ENCODE results near the gene DNAAF8.
A peak's percentile ranks its signal among the peaks of the same experiment; 100 is the strongest.

Gene DNAAF8

GRCh38 chr16:4688674-4689045, 45.7 kb upstream of the DNAAF8 start:
- H3K4me3 ChIP-seq = peak overlapping the region in 5 of 10 experiments; percentile 17 to 52 (median 42); a peak in 8 of 20 replicates
- H3K4me1 ChIP-seq = peaks cover 57 to 92% (median 84%) of the 10 kb centered on the region in 10 experiments
- no peaks in the 10 kb centered on the region for H3K9me3 ChIP-seq (replicated peaks in 1 of 11)
- H3K4me2 ChIP-seq = peak overlapping the region; percentile 82 to 100 (median 97)
- no peaks in the 10 kb centered on the region for H3K27me3 ChIP-seq
- TF ChIP-seq Cebpa-rat (IDR thresholded peaks at IDR 0.05) = no peak
- peak overlapping the region; percentile 15 to 81 (median 65); a peak in 19 of 22 replicates for H3K9ac ChIP-seq
- H4K20me1 ChIP-seq = peaks cover 0 to 92% (median 49%) of the 10 kb centered on the region in 11 experiments; a peak in 17 of 22 replicates
- H3K36me3 ChIP-seq = peaks cover 36 to 67% (median 52%) of the 10 kb centered on the region in 11 experiments
- peak overlapping the region in 9 of 11 experiments; percentile 4 to 91 (median 79); a peak in 17 of 22 replicates for H3K27ac ChIP-seq

GRCh38 chr16:4689091-4689671, 45.2 kb upstream of the DNAAF8 start:
- H3K4me2 ChIP-seq = peak overlapping the region; percentile 82 to 100 (median 97)
- peak overlapping the region in 6 of 10 experiments; percentile 17 to 52 (median 46); a peak in 9 of 20 replicates for H3K4me3 ChIP-seq
- no peak for TF ChIP-seq Cebpa-rat (IDR thresholded peaks at IDR 0.05)
- peaks cover 57 to 88% (median 83%) of the 10 kb centered on the region in 10 experiments for H3K4me1 ChIP-seq
- peak overlapping the region in 10 of 11 experiments; percentile 29 to 81 (median 68); a peak in 18 of 22 replicates for H3K9ac ChIP-seq
- H4K20me1 ChIP-seq = peaks cover 0 to 89% (median 47%) of the 10 kb centered on the region in 11 experiments; a peak in 17 of 22 replicates
- H3K9me3 ChIP-seq (replicated peaks in 1 of 11) = no peaks in the 10 kb centered on the region
- H3K27ac ChIP-seq = peak overlapping the region in 9 of 11 experiments; percentile 4 to 91 (median 79); a peak in 17 of 22 replicates
- peaks cover 32 to 62% (median 46%) of the 10 kb centered on the region in 11 experiments for H3K36me3 ChIP-seq
- no peaks in the 10 kb centered on the region for H3K27me3 ChIP-seq

GRCh38 chr16:4689864-4690704, 44.3 kb upstream of the DNAAF8 start:
- peaks cover 6 to 86% (median 48%) of the 10 kb centered on the region in 11 experiments for H4K20me1 ChIP-seq
- no peaks in the 10 kb centered on the region for H3K27me3 ChIP-seq
- H3K36me3 ChIP-seq = peaks cover 26 to 57% (median 39%) of the 10 kb centered on the region in 11 experiments
- H3K4me2 ChIP-seq = peak overlapping the region; percentile 82 to 100 (median 97)
- peak overlapping the region in 7 of 10 experiments; percentile 24 to 56 (median 45); a peak in 11 of 20 replicates for H3K4me3 ChIP-seq
- H3K9ac ChIP-seq = peak overlapping the region in 9 of 11 experiments; percentile 43 to 81 (median 70); a peak in 18 of 22 replicates
- H3K9me3 ChIP-seq (replicated peaks in 1 of 11) = no peaks in the 10 kb centered on the region
- TF ChIP-seq Cebpa-rat (IDR thresholded peaks at IDR 0.05) = no peak
- peak overlapping the region in 8 of 11 experiments; percentile 65 to 91 (median 80); a peak in 17 of 22 replicates for H3K27ac ChIP-seq
- peaks cover 62 to 86% (median 82%) of the 10 kb centered on the region in 10 experiments for H3K4me1 ChIP-seq

- peak overlapping the region; percentile 21 to 93 (median 88); a peak in 20 of 22 replicates for H3K9ac ChIP-seq
- H3K4me3 ChIP-seq = peak overlapping the region in 7 of 10 experiments; percentile 10 to 98 (median 31); a peak in 8 of 20 replicates
- TF ChIP-seq Cebpa-rat (IDR thresholded peaks at IDR 0.05) = 0 out of 22 replicates have a peak, but pooled peaks of 2 of the 11 experiments have one; percentile 14 to 33
- H3K9me3 ChIP-seq (replicated peaks in 1 of 11) = no peaks in the 10 kb centered on the region
- H3K27me3 ChIP-seq = no peaks in the 10 kb centered on the region
- H3K4me2 ChIP-seq = peak overlapping the region; percentile 90 to 100 (median 97)
- peaks cover 69 to 87% (median 86%) of the 10 kb centered on the region in 10 experiments for H3K4me1 ChIP-seq
- peaks cover 16 to 86% (median 54%) of the 10 kb centered on the region in 11 experiments for H4K20me1 ChIP-seq
- H3K36me3 ChIP-seq = peaks cover 26 to 57% (median 39%) of the 10 kb centered on the region in 11 experiments
- peak overlapping the region in 9 of 11 experiments; percentile 46 to 93 (median 82); a peak in 18 of 22 replicates for H3K27ac ChIP-seq
Observed at GRCh38 chr16:4690946-4691665, 43.2 kb upstream of the DNAAF8 start.

- Histone ChIP-seq H3K4me2 (peak overlapping the region; percentile 90 to 100 (median 97)), H3K9me3 (replicated peaks in 1 of 11) (no peaks in the 10 kb centered on the region), H3K4me3 (peak overlapping the region in 5 of 10 experiments; percentile 31 to 99 (median 86); a peak in 6 of 20 replicates), H4K20me1 (peaks cover 23 to 86% (median 49%) of the 10 kb centered on the region in 11 experiments), H3K27me3 (no peaks in the 10 kb centered on the region), H3K27ac (peak overlapping the region in 9 of 11 experiments; percentile 46 to 93 (median 82); a peak in 18 of 22 replicates), H3K4me1 (peaks cover 69 to 85% (median 80%) of the 10 kb centered on the region in 10 experiments), H3K36me3 (peaks cover 26 to 57% (median 39%) of the 10 kb centered on the region in 11 experiments), H3K9ac (peak overlapping the region; percentile 20 to 93 (median 88); a peak in 20 of 22 replicates)
- no peak for TF ChIP-seq Cebpa-rat (IDR thresholded peaks at IDR 0.05)
Observed at GRCh38 chr16:4691666-4692412, 42.5 kb upstream of the DNAAF8 start.

GRCh38 chr16:4692460-4693295, 41.7 kb upstream of the DNAAF8 start:
- TF ChIP-seq Cebpa-rat (IDR thresholded peaks at IDR 0.05) = no peak
- peak overlapping the region; percentile 83 to 99 (median 94) for H3K4me3 ChIP-seq
- H4K20me1 ChIP-seq = peaks cover 31 to 86% (median 45%) of the 10 kb centered on the region in 11 experiments
- H3K9ac ChIP-seq = peak overlapping the region; percentile 34 to 93 (median 88); a peak in 21 of 22 replicates
- H3K9me3 ChIP-seq (replicated peaks in 1 of 11) = no peaks in the 10 kb centered on the region
- peak overlapping the region in 9 of 11 experiments; percentile 24 to 93 (median 82); a peak in 19 of 22 replicates for H3K27ac ChIP-seq
- peaks cover 29 to 57% (median 41%) of the 10 kb centered on the region in 11 experiments for H3K36me3 ChIP-seq
- H3K27me3 ChIP-seq = no peaks in the 10 kb centered on the region
- peaks cover 63 to 77% (median 71%) of the 10 kb centered on the region in 10 experiments for H3K4me1 ChIP-seq
- peak overlapping the region; percentile 90 to 100 (median 97) for H3K4me2 ChIP-seq
